Endodermal cell (in vitro differentiated cells): Measurements from ENCODE around the gene TKT. TPM values are rescaled to one million over a fixed set of nuclear protein-coding genes. Genes with fewer than 3 reads are reported as not detected.
A peak's percentile ranks its signal among the peaks of the same experiment; 100 is the strongest.
"Not testable (repeated sequence)": the region's sequence is repeated elsewhere in the genome, so short reads cannot be mapped to it uniquely, and the experiment has no call there.

Experiments used
- DNase-seq: peaks from one replicate; pipeline ENCODE4 v3.0.0-alpha.2; 2017
- H3K27ac ChIP-seq: 2 replicates; pipeline ENCODE4 v1.5.1; 2013; ENCODE audit warnings: mild to moderate bottlenecking, low read depth, low read length, moderate library complexity
- H3K27me3 ChIP-seq: 2 replicates; pipeline ENCODE4 v1.6.1; 2013; ENCODE audit warnings: mild to moderate bottlenecking, low read length, moderate library complexity; ENCODE audit not compliant: insufficient read depth, control insufficient read depth, poor library complexity, severe bottlenecking
- H3K36me3 ChIP-seq: 2 replicates; pipeline ENCODE4 v1.7.0; 2013; ENCODE audit warnings: mild to moderate bottlenecking, low read length, moderate library complexity; ENCODE audit not compliant: control insufficient read depth, insufficient read depth
- H3K4me1 ChIP-seq: one replicate; pipeline ENCODE4 v1.7.0; 2013; ENCODE audit warnings: low read length; ENCODE audit not compliant: control insufficient read depth, insufficient read depth
- H3K4me3 ChIP-seq: 2 replicates; pipeline ENCODE4 v1.5.1; 2013; ENCODE audit warnings: mild to moderate bottlenecking, low read length, moderate library complexity
- H3K9ac ChIP-seq: 2 replicates; pipeline ENCODE4 v1.6.1; 2013; ENCODE audit warnings: mild to moderate bottlenecking, low read length, moderate library complexity; ENCODE audit not compliant: poor library complexity, severe bottlenecking; ENCODE audit errors: extremely low read depth
- H3K9me3 ChIP-seq: 2 replicates; pipeline ENCODE4 v1.6.1; 2013; ENCODE audit warnings: mild to moderate bottlenecking, low read length, moderate library complexity; ENCODE audit not compliant: control insufficient read depth
- H3K27ac Mint-ChIP-seq: 2 replicates; pipeline ENCODE4 v1.8.0; 2020; ENCODE audit warnings: mixed read lengths
- H3K27me3 Mint-ChIP-seq: 2 replicates; pipeline ENCODE4 v1.8.0; 2021; ENCODE audit warnings: mild to moderate bottlenecking, mixed read lengths; ENCODE audit not compliant: insufficient read depth
- H3K36me3 Mint-ChIP-seq: 2 replicates; pipeline ENCODE4 v1.8.0; 2020; ENCODE audit warnings: low read depth, mixed read lengths
- H3K4me1 Mint-ChIP-seq: 2 replicates; pipeline ENCODE4 v1.8.0; 2020; ENCODE audit warnings: mixed read lengths
- H3K4me3 Mint-ChIP-seq: 2 replicates; pipeline ENCODE4 v1.8.0; 2020; ENCODE audit warnings: mild to moderate bottlenecking, moderate library complexity, mixed read lengths
- H3K9me3 Mint-ChIP-seq: 2 replicates; pipeline ENCODE4 v1.8.0; 2020; ENCODE audit warnings: mild to moderate bottlenecking, mixed read lengths
- WGBS, 2 experiments: methylation state at CpG; one replicate each; pipeline versions ENCODE4 v1.1.5 to v1.1.7; 2013; ENCODE audit warnings: missing lambda C conversion rate in 2 of 2, mixed read lengths in 1 of 2; ENCODE audit not compliant: insufficient coverage in 1 of 2, insufficient read length in 1 of 2; 5-methylcytosine and 5-hydroxymethylcytosine counted together
- total RNA-seq, 2 donors: library from RNA; stranded (reverse); fragmentation: NEBNext Ultra II Directional in 1 of 2; extraction: Animal tissue kit (Norgen Biotek cat#: 25700) in 1 of 2; gene quantifications; 2 replicates in 1 of 2; 3 replicates in 1 of 2; pipeline ENCODE4 v1.2.1, GENCODE V29; 2021
- TF ChIP-seq, protein P1 (sequence below): fragments of 200-600 bp; sonication (generic); conservative IDR thresholded peaks from 2 replicates; pipeline ENCODE4 v1.5.0; 2021; ENCODE audit warnings: antibody characterized with exemption, mild to moderate bottlenecking

Gene TKT
- total RNA-seq, 2 donors from 2014 or later = 373 to 472 TPM

DNA sequence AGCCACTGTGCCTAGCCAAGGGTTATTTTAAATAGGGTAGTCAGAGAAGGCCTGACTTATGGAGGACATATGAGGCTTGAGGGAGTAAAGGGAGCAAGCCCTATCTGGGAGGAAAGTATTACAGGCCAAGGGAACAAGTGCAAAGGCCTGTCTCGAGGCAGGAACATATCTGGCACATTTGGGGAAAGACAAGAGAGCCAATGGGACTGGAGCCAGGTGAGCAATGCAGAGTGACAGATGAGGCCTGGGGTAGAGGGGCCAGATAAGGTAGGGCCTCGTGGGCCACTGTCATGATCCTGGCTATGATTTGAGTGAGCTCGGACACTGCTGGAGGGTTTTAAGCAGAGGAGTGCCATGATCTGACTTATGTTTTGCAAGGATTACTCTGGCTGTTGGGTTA lies 47.7 kb upstream of the TKT start:
- WGBS, 2 experiments = 90 to 96% methylated on average over 3 of the region's 3 CpGs
- Histone ChIP-seq H3K27ac (no peak overlapping the region), H3K36me3 (peaks cover 63% of the 10 kb centered on the region), H3K9me3 (no peaks in the 10 kb centered on the region), H3K4me3 (no peak overlapping the region), H3K4me1 (no peaks in the 10 kb centered on the region), H3K9ac (no peak overlapping the region), H3K27me3 (no peaks in the 10 kb centered on the region)
- no peak for DNase-seq
- TF ChIP-seq, protein P1, sequence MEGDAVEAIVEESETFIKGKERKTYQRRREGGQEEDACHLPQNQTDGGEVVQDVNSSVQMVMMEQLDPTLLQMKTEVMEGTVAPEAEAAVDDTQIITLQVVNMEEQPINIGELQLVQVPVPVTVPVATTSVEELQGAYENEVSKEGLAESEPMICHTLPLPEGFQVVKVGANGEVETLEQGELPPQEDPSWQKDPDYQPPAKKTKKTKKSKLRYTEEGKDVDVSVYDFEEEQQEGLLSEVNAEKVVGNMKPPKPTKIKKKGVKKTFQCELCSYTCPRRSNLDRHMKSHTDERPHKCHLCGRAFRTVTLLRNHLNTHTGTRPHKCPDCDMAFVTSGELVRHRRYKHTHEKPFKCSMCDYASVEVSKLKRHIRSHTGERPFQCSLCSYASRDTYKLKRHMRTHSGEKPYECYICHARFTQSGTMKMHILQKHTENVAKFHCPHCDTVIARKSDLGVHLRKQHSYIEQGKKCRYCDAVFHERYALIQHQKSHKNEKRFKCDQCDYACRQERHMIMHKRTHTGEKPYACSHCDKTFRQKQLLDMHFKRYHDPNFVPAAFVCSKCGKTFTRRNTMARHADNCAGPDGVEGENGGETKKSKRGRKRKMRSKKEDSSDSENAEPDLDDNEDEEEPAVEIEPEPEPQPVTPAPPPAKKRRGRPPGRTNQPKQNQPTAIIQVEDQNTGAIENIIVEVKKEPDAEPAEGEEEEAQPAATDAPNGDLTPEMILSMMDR = no peak
- no peaks in the 10 kb centered on the region for H3K4me1 Mint-ChIP-seq
- no peaks in the 10 kb centered on the region for H3K9me3 Mint-ChIP-seq
- no peaks in the 10 kb centered on the region for H3K27me3 Mint-ChIP-seq
- no peak overlapping the region for H3K27ac Mint-ChIP-seq
- H3K36me3 Mint-ChIP-seq = peaks cover 52% of the 10 kb centered on the region
- no peak overlapping the region for H3K4me3 Mint-ChIP-seq

DNA sequence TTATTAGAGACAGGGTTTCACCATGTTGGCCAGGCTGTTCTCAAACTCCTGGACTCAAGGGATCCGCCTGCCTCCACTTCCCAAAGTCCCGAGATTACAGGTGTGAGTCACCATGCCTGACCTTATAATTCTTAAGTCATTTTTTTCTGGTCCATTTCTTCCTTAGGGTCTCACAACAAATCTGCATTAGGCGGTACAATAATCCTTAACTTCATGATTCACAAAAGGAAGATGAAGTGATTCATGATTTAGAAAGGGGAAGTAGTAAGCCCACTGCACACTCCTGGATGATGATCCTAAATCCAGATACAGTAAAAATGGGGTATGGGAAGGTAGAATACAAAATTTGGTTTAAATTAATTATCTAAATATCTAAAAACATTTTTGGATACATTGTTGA lies 45.0 kb upstream of the TKT start:
- no peak overlapping the region for H3K4me3 Mint-ChIP-seq
- peaks cover 58% of the 10 kb centered on the region for H3K36me3 Mint-ChIP-seq

DNA sequence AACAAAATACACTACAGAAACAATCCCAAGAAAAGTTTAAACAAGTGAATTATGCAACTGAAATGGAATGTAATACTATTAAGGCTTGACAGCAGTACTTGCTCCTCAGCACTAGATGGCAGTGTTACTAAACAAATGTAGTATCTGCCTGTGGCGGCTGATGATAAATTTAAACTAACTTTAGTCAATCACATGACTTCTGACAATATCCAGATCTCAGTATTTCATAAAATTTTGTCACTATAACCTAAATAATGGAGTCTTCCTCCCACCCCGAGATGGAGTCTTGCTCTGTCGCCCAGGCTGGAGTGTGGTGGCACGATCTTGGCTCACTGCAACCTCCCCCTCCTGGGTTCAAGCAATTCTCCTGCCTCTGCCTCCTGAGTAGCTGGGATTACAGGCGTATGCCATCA lies 43.8 kb upstream of the TKT start:
- DNase-seq, H3K4me1 Mint-ChIP-seq, H3K27ac ChIP-seq, H3K4me3 ChIP-seq, H3K27me3 Mint-ChIP-seq, H3K4me3 Mint-ChIP-seq, H3K9me3 Mint-ChIP-seq, H3K27me3 ChIP-seq, H3K9ac ChIP-seq, H3K9me3 ChIP-seq, H3K4me1 ChIP-seq: not testable (repeated sequence)
- peaks cover 63% of the 10 kb centered on the region for H3K36me3 ChIP-seq
- peak overlapping the region; percentile 81 for H3K27ac Mint-ChIP-seq
- peaks cover 54% of the 10 kb centered on the region for H3K36me3 Mint-ChIP-seq
- TF ChIP-seq, protein P1 = peak; percentile 92
- WGBS, 2 experiments = 61 to 68% methylated on average over 4 to 5 of the region's 5 CpGs

More for the DNA sequence above, 45.0 kb upstream of the TKT start:
- H3K9ac ChIP-seq = no peak overlapping the region
- H3K9me3 Mint-ChIP-seq = no peaks in the 10 kb centered on the region
- WGBS, 2 experiments = 95 to 100% methylated on average over 3 of the region's 3 CpGs
- DNase-seq = no peak
- H3K4me1 Mint-ChIP-seq = no peaks in the 10 kb centered on the region
- H3K36me3 ChIP-seq = peaks cover 66% of the 10 kb centered on the region
- H3K27ac ChIP-seq = no peak overlapping the region
- H3K27ac Mint-ChIP-seq = no peak overlapping the region
- no peaks in the 10 kb centered on the region for H3K27me3 ChIP-seq
- TF ChIP-seq, protein P1 = no peak
- no peaks in the 10 kb centered on the region for H3K4me1 ChIP-seq
- H3K9me3 ChIP-seq = no peaks in the 10 kb centered on the region
- H3K4me3 ChIP-seq = no peak overlapping the region
- no peaks in the 10 kb centered on the region for H3K27me3 Mint-ChIP-seq
